ENCODE results near the gene UBTF.
A peak's percentile ranks its signal among the peaks of the same experiment; 100 is the strongest.

UBTF gene

GRCh38 chr17:44205962-44206824 is 13.3 kb downstream of the UBTF start:
- H2BK120ac ChIP-seq (ENCODE audit: insufficient read depth, low read length, poor library complexity): no peak overlapping the region
- no peak overlapping the region for H3K14ac ChIP-seq (ENCODE audit: low read length)
- H3K9me3 ChIP-seq (ENCODE audit: insufficient read depth, low read depth, low read length): no peaks in the 10 kb centered on the region
- H3K27ac ChIP-seq (ENCODE audit: low read depth, low read length): no peak overlapping the region
- no peak overlapping the region for H3K23ac ChIP-seq (ENCODE audit: low read length)
- peaks cover 3 to 4% of the 10 kb centered on the region in 2 experiments for H3K4me1 ChIP-seq (ENCODE audit: control insufficient read depth in 1 of 2, insufficient read depth in 2 of 2, low read length in 2 of 2)
- peaks cover 41 to 44% of the 10 kb centered on the region in 2 experiments for H3K36me3 ChIP-seq (ENCODE audit: control insufficient read depth in 1 of 2, insufficient read depth in 2 of 2, low read length in 2 of 2)
- H2BK12ac ChIP-seq (ENCODE audit: low read length): no peak overlapping the region
- DNase-seq: no peak
- H2BK5ac ChIP-seq (ENCODE audit: low read depth, low read length, poor library complexity): no peak overlapping the region
- H2AK5ac ChIP-seq (ENCODE audit: low read length): no peak overlapping the region
- no peak overlapping the region for H3K4ac ChIP-seq (ENCODE audit: low read depth, low read length)
- H3K4me2 ChIP-seq (ENCODE audit: low read length): no peak overlapping the region
- H4K8ac ChIP-seq (ENCODE audit: low read depth, low read length): no peak overlapping the region
- H3K79me1 ChIP-seq (ENCODE audit: low read length): no peaks in the 10 kb centered on the region
- no peak overlapping the region for H3K9ac ChIP-seq (ENCODE audit: low read length)
- WGBS (ENCODE audit: extremely low coverage, insufficient coverage, insufficient read length): no CpG with 5 or more reads among the region's 13 CpGs
- no peaks in the 10 kb centered on the region for H3K27me3 ChIP-seq (ENCODE audit: insufficient read depth, low read length)
- no peak overlapping the region for H4K91ac ChIP-seq (ENCODE audit: low read depth, low read length)
- H3K4me3 ChIP-seq (ENCODE audit: low read depth, low read length): peak overlapping the region; percentile 8
- H2AFZ ChIP-seq (ENCODE audit: insufficient read depth, low read length, poor library complexity): no peak overlapping the region
- no peak overlapping the region for H4K12ac ChIP-seq (ENCODE audit: low read depth, low read length)
- no peaks in the 10 kb centered on the region for H3K79me2 ChIP-seq (ENCODE audit: control insufficient read depth, insufficient read depth, low read length, poor library complexity)
- no peak overlapping the region for H3K18ac ChIP-seq (ENCODE audit: low read length)

- no peaks in the 10 kb centered on the region for H3K27me3 ChIP-seq (ENCODE audit: insufficient read depth, low read length)
Observed at GRCh38 chr17:44204441-44204882, 15.0 kb downstream of the UBTF start.

GRCh38 chr17:44203731-44204440 is 15.6 kb downstream of the UBTF start:
- Histone ChIP-seq H4K8ac (ENCODE audit: low read depth, low read length) (no peak overlapping the region), H3K27me3 (ENCODE audit: insufficient read depth, low read length) (no peaks in the 10 kb centered on the region)

More at GRCh38 chr17:44204441-44204882, 15.0 kb downstream of the UBTF start:
- no peak overlapping the region for H2BK12ac ChIP-seq (ENCODE audit: low read length)
- no peak overlapping the region for H2BK5ac ChIP-seq (ENCODE audit: low read depth, low read length, poor library complexity)
- no peaks in the 10 kb centered on the region for H3K9me3 ChIP-seq (ENCODE audit: insufficient read depth, low read depth, low read length)
- no peak overlapping the region for H3K27ac ChIP-seq (ENCODE audit: low read depth, low read length)
- no peak overlapping the region for H4K8ac ChIP-seq (ENCODE audit: low read depth, low read length)
- H3K4me3 ChIP-seq (ENCODE audit: low read depth, low read length): no peak overlapping the region
- H3K36me3 ChIP-seq (ENCODE audit: control insufficient read depth in 1 of 2, insufficient read depth in 2 of 2, low read length in 2 of 2): peaks cover 27 to 28% of the 10 kb centered on the region in 2 experiments
- peaks cover 5% of the 10 kb centered on the region for H3K79me2 ChIP-seq (ENCODE audit: control insufficient read depth, insufficient read depth, low read length, poor library complexity)
- no peak overlapping the region for H2AFZ ChIP-seq (ENCODE audit: insufficient read depth, low read length, poor library complexity)
- H2BK120ac ChIP-seq (ENCODE audit: insufficient read depth, low read length, poor library complexity): no peak overlapping the region
- no peak for DNase-seq
- H4K12ac ChIP-seq (ENCODE audit: low read depth, low read length): no peak overlapping the region
- no peak overlapping the region for H3K4me2 ChIP-seq (ENCODE audit: low read length)
- H3K18ac ChIP-seq (ENCODE audit: low read length): no peak overlapping the region
- H3K23ac ChIP-seq (ENCODE audit: low read length): no peak overlapping the region
- no CpG with 5 or more reads among the region's 5 CpGs for WGBS (ENCODE audit: extremely low coverage, insufficient coverage, insufficient read length)
- H3K4ac ChIP-seq (ENCODE audit: low read depth, low read length): no peak overlapping the region
- H3K4me1 ChIP-seq (ENCODE audit: control insufficient read depth in 1 of 2, insufficient read depth in 2 of 2, low read length in 2 of 2): peaks cover 0 to 3% of the 10 kb centered on the region in 2 experiments
- H3K14ac ChIP-seq (ENCODE audit: low read length): no peak overlapping the region
- no peak overlapping the region for H3K9ac ChIP-seq (ENCODE audit: low read length)
- H4K91ac ChIP-seq (ENCODE audit: low read depth, low read length): no peak overlapping the region
- no peak overlapping the region for H2AK5ac ChIP-seq (ENCODE audit: low read length)
- H3K79me1 ChIP-seq (ENCODE audit: low read length): peaks cover 6% of the 10 kb centered on the region

GRCh38 chr17:44202756-44203155 is 16.7 kb downstream of the UBTF start:
- Histone ChIP-seq H2BK120ac (ENCODE audit: insufficient read depth, low read length, poor library complexity) (no peak overlapping the region), H3K18ac (ENCODE audit: low read length) (no peak overlapping the region), H2BK5ac (ENCODE audit: low read depth, low read length, poor library complexity) (no peak overlapping the region), H3K23ac (ENCODE audit: low read length) (no peak overlapping the region), H3K27me3 (ENCODE audit: insufficient read depth, low read length) (no peaks in the 10 kb centered on the region), H3K4ac (ENCODE audit: low read depth, low read length) (no peak overlapping the region), H3K4me3 (ENCODE audit: low read depth, low read length) (no peak overlapping the region), H3K79me1 (ENCODE audit: low read length) (peaks cover 14% of the 10 kb centered on the region), H4K91ac (ENCODE audit: low read depth, low read length) (no peak overlapping the region), H3K4me2 (ENCODE audit: low read length) (no peak overlapping the region), H2AFZ (ENCODE audit: insufficient read depth, low read length, poor library complexity) (no peak overlapping the region), H3K4me1 (ENCODE audit: control insufficient read depth in 1 of 2, insufficient read depth in 2 of 2, low read length in 2 of 2) (peaks cover 6 to 11% of the 10 kb centered on the region in 2 experiments), H4K8ac (ENCODE audit: low read depth, low read length) (no peak overlapping the region), H3K36me3 (ENCODE audit: control insufficient read depth in 1 of 2, insufficient read depth in 2 of 2, low read length in 2 of 2) (peaks cover 13 to 14% of the 10 kb centered on the region in 2 experiments), H3K14ac (ENCODE audit: low read length) (no peak overlapping the region), H3K27ac (ENCODE audit: low read depth, low read length) (no peak overlapping the region), H2BK12ac (ENCODE audit: low read length) (no peak overlapping the region), H3K79me2 (ENCODE audit: control insufficient read depth, insufficient read depth, low read length, poor library complexity) (peaks cover 18% of the 10 kb centered on the region), H4K12ac (ENCODE audit: low read depth, low read length) (no peak overlapping the region), H3K9me3 (ENCODE audit: insufficient read depth, low read depth, low read length) (no peaks in the 10 kb centered on the region), H3K9ac (ENCODE audit: low read length) (no peak overlapping the region), H2AK5ac (ENCODE audit: low read length) (no peak overlapping the region)
- no peak for DNase-seq
- no CpG with 5 or more reads among the region's 4 CpGs for WGBS (ENCODE audit: extremely low coverage, insufficient coverage, insufficient read length)

More at GRCh38 chr17:44203731-44204440, 15.6 kb downstream of the UBTF start:
- H4K12ac ChIP-seq (ENCODE audit: low read depth, low read length): no peak overlapping the region
- H3K36me3 ChIP-seq (ENCODE audit: control insufficient read depth in 1 of 2, insufficient read depth in 2 of 2, low read length in 2 of 2): peaks cover 22 to 23% of the 10 kb centered on the region in 2 experiments
- H3K9ac ChIP-seq (ENCODE audit: low read length): no peak overlapping the region
- H3K4ac ChIP-seq (ENCODE audit: low read depth, low read length): no peak overlapping the region
- H3K14ac ChIP-seq (ENCODE audit: low read length): no peak overlapping the region
- no peaks in the 10 kb centered on the region for H3K9me3 ChIP-seq (ENCODE audit: insufficient read depth, low read depth, low read length)
- H2BK12ac ChIP-seq (ENCODE audit: low read length): no peak overlapping the region
- H3K79me2 ChIP-seq (ENCODE audit: control insufficient read depth, insufficient read depth, low read length, poor library complexity): peaks cover 7% of the 10 kb centered on the region
- no peak overlapping the region for H3K4me3 ChIP-seq (ENCODE audit: low read depth, low read length)
- DNase-seq: peak in 1 of 2 donors; percentile 64
- H3K4me2 ChIP-seq (ENCODE audit: low read length): no peak overlapping the region
- H2BK5ac ChIP-seq (ENCODE audit: low read depth, low read length, poor library complexity): no peak overlapping the region
- H2BK120ac ChIP-seq (ENCODE audit: insufficient read depth, low read length, poor library complexity): no peak overlapping the region
- H3K23ac ChIP-seq (ENCODE audit: low read length): no peak overlapping the region
- H4K91ac ChIP-seq (ENCODE audit: low read depth, low read length): no peak overlapping the region
- peaks cover 0 to 3% of the 10 kb centered on the region in 2 experiments for H3K4me1 ChIP-seq (ENCODE audit: control insufficient read depth in 1 of 2, insufficient read depth in 2 of 2, low read length in 2 of 2)
- peaks cover 9% of the 10 kb centered on the region for H3K79me1 ChIP-seq (ENCODE audit: low read length)
- no peak overlapping the region for H3K27ac ChIP-seq (ENCODE audit: low read depth, low read length)
- H3K18ac ChIP-seq (ENCODE audit: low read length): no peak overlapping the region
- H2AK5ac ChIP-seq (ENCODE audit: low read length): no peak overlapping the region
- WGBS (ENCODE audit: extremely low coverage, insufficient coverage, insufficient read length): no CpG with 5 or more reads among the region's 9 CpGs
- no peak overlapping the region for H2AFZ ChIP-seq (ENCODE audit: insufficient read depth, low read length, poor library complexity)

Data from trophoblast cell (in vitro differentiated cells and primary cell).